Endothelial cell (in vitro differentiated cells): Measurements from ENCODE around the gene STAMBP. TPM values are rescaled to one million over a fixed set of nuclear protein-coding genes. Genes with fewer than 3 reads are reported as not detected.

Experiments
- DNase-seq: peaks from one replicate; pipeline ENCODE4 v3.0.0; 2021; ENCODE audit warnings: low spot score
- H3K27ac Mint-ChIP-seq: one replicate; pipeline ENCODE4 v1.8.0; 2021; ENCODE audit warnings: mixed read lengths, inconsistent platforms; ENCODE audit not compliant: unreplicated experiment
- H3K27me3 Mint-ChIP-seq: one replicate; pipeline ENCODE4 v1.8.0; 2021; ENCODE audit warnings: mild to moderate bottlenecking, moderate library complexity, mixed read lengths, inconsistent platforms; ENCODE audit not compliant: unreplicated experiment
- H3K36me3 Mint-ChIP-seq: one replicate; pipeline ENCODE4 v1.8.0; 2021; ENCODE audit warnings: mild to moderate bottlenecking, low read depth, mixed read lengths, inconsistent platforms; ENCODE audit not compliant: unreplicated experiment
- H3K4me1 Mint-ChIP-seq: one replicate; pipeline ENCODE4 v1.8.0; 2021; ENCODE audit warnings: mild to moderate bottlenecking, mixed read lengths, inconsistent platforms; ENCODE audit not compliant: unreplicated experiment
- H3K4me3 Mint-ChIP-seq: one replicate; pipeline ENCODE4 v1.8.0; 2021; ENCODE audit warnings: mild to moderate bottlenecking, mixed read lengths, inconsistent platforms; ENCODE audit not compliant: unreplicated experiment
- H3K9me3 Mint-ChIP-seq: one replicate; pipeline ENCODE4 v1.8.0; 2021; ENCODE audit warnings: mixed read lengths, inconsistent platforms; ENCODE audit not compliant: unreplicated experiment
- total RNA-seq: library from RNA; stranded (reverse); fragmentation: NEBNext Ultra II Directional; extraction: Animal tissue kit (Norgen Biotek cat#: 25700); gene quantifications from one replicate; pipeline ENCODE4 v1.2.1, GENCODE V29; 2021; ENCODE audit not compliant: unreplicated experiment
- TF ChIP-seq, protein P1 (sequence below): fragments of 200-600 bp; sonication (generic); IDR thresholded peaks from one replicate; pipeline ENCODE4 v1.5.0; 2021; ENCODE audit warnings: antibody characterized with exemption; ENCODE audit not compliant: unreplicated experiment

Gene STAMBP
- total RNA-seq, 1 donor from 2014 or later = 29.2 TPM

DNA sequence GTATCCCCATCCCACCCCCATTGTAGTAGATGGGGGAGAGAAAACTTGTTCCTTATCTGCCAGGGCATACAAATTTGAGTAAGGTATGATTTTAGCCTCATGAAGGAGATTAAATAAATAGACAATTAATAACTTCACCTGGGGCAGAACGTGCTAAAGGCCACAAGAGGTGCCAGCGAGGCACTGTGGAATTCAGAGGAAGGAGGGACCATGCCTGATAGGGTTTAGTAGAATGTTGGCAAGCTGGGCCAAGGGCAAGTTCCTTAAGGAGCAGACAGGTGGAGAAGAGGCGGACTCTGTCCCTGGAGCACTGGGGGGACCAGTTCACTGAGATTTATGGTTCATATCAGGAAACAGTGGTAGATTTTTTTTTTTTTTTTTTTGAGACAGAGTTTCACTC, 22.5 kb downstream of the STAMBP start:
- Mint-ChIP-seq H3K4me3 (no peak overlapping the region), H3K4me1 (peaks cover 2% of the 10 kb centered on the region), H3K9me3 (no peaks in the 10 kb centered on the region), H3K27me3 (no peaks in the 10 kb centered on the region), H3K36me3 (peaks cover 30% of the 10 kb centered on the region), H3K27ac (no peak overlapping the region)
- DNase-seq = no peak
- TF ChIP-seq, protein P1, sequence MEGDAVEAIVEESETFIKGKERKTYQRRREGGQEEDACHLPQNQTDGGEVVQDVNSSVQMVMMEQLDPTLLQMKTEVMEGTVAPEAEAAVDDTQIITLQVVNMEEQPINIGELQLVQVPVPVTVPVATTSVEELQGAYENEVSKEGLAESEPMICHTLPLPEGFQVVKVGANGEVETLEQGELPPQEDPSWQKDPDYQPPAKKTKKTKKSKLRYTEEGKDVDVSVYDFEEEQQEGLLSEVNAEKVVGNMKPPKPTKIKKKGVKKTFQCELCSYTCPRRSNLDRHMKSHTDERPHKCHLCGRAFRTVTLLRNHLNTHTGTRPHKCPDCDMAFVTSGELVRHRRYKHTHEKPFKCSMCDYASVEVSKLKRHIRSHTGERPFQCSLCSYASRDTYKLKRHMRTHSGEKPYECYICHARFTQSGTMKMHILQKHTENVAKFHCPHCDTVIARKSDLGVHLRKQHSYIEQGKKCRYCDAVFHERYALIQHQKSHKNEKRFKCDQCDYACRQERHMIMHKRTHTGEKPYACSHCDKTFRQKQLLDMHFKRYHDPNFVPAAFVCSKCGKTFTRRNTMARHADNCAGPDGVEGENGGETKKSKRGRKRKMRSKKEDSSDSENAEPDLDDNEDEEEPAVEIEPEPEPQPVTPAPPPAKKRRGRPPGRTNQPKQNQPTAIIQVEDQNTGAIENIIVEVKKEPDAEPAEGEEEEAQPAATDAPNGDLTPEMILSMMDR = peak; percentile 32

DNA sequence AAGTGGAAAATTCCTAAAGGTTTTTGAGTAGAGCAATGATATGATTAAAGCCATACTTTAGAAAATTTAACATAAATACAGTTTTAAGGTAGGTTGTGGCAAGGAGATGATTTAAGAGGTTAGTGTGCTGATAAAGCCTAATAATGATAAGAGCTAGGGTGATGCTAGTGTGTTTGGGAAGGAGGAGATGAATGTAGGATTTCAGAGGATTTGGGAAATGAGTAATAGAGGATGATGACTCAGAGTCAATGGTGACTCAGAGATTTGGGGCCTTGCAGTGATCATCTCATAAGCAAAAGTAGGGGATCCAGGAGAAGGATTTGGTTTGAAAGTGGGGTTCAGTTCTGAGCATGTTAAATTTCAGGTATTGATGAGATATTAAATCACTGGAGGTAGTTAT, 23.3 kb downstream of the STAMBP start:
- Mint-ChIP-seq H3K27me3 (no peaks in the 10 kb centered on the region), H3K36me3 (peaks cover 29% of the 10 kb centered on the region), H3K27ac (no peak overlapping the region), H3K4me3 (no peak overlapping the region), H3K4me1 (peaks cover 10% of the 10 kb centered on the region), H3K9me3 (no peaks in the 10 kb centered on the region)
- DNase-seq = no peak
- TF ChIP-seq, protein P1 = no peak

DNA sequence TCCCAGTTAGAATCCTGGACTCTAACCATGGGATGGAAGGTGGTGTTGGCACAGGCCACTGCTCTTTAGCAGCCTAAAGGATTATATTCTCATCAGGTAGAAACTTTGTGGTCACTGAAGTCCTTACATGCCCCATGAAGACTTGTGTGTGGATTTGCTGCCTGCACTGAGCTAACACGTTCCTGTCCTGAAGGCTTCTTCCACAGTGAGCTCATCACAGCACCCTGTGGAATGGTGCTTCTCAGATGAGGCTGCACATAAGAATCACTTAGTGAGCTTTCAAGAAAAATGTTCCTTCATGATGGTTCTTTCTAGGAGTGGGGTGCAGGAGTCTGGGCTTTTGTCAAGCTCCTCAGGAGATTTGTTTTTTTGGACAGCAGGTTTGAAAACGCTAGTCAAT, 26.8 kb downstream of the STAMBP start:
- TF ChIP-seq, protein P1 = no peak
- Mint-ChIP-seq H3K36me3 (peaks cover 20% of the 10 kb centered on the region), H3K27me3 (peaks cover 2% of the 10 kb centered on the region), H3K4me1 (peaks cover 11% of the 10 kb centered on the region), H3K4me3 (no peak overlapping the region), H3K9me3 (no peaks in the 10 kb centered on the region), H3K27ac (no peak overlapping the region)
- DNase-seq = no peak

DNA sequence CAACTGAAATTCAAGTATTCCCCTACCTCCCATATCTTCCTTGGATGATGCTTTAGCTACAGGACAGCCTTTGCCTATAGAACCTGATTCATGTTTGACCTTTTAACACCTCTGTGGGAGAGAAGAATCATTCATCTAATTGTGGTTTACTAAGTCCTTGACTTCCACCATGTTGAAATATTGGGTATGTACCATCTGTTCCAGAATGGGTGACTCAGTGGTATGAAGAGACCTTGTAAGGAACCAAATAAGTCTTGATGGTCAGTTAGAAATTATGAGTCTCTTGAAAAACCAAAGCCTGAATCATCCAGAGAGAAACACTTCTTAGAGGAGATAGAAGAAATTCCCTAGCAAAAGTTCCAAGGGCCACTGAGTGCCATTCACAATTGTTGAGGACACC, 27.5 kb downstream of the STAMBP start:
- Mint-ChIP-seq H3K9me3 (no peaks in the 10 kb centered on the region), H3K27me3 (peaks cover 2% of the 10 kb centered on the region), H3K27ac (no peak overlapping the region), H3K36me3 (peaks cover 17% of the 10 kb centered on the region), H3K4me3 (no peak overlapping the region), H3K4me1 (peaks cover 11% of the 10 kb centered on the region)
- no peak for DNase-seq
- TF ChIP-seq, protein P1 = no peak

DNA sequence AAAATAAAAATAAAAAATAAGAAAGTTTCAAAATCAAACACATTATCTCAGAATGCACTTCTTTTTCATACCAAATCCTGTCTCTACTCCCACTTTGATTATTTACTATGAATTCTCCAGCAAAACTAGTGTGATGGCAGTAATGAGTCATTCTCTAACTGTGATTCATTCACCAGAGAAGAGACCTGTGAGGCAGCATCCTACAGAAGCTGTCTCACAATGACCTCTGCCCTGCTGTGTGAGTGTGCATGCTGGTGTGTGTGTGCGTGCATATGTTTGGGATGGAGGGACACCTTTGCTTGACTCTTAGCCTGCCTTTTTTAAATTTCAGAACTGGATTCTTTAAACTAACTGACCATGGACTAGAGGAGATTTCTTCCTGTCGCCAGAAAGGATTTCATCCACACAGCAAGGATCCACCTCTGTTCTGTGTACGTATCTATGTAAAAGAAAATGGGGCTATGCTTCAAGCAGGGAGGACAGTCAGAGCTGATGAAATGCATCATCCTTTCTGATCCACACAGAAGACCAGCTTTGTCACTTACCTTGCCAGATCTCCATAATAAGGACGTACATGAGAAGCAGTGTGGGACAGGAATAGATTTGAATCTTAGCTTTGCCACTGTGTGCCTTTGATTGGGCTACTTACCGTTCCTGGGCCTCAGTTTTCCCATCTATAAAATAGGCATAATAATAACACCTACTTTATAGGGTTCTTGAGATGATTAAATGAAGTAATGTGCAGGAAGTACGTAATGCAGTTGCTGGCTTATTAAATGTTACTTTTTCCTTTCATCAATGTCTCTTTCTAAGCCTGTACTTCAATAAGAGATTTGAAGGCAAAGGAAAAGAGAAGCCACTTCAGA, 31.2 kb downstream of the STAMBP start:
- H3K27me3 Mint-ChIP-seq = peaks cover 2% of the 10 kb centered on the region
- TF ChIP-seq, protein P1 = no peak
- peaks cover 11% of the 10 kb centered on the region for H3K4me1 Mint-ChIP-seq
- H3K9me3 Mint-ChIP-seq = no peaks in the 10 kb centered on the region
- H3K36me3 Mint-ChIP-seq = peaks cover 17% of the 10 kb centered on the region
- H3K27ac Mint-ChIP-seq = no peak overlapping the region
- DNase-seq = no peak
- H3K4me3 Mint-ChIP-seq = no peak overlapping the region
